HepG2 (cell line): Measurements from ENCODE around the gene DDAH1. TPM values are rescaled to one million over a fixed set of nuclear protein-coding genes. Genes with fewer than 3 reads are reported as not detected.

ENCODE experiments used
- ERF ChIP-seq: IDR thresholded peaks from 2 replicates; pipeline ENCODE4 v1.6.1; 2018; ENCODE audit warnings: missing biosample characterization, missing genetic modification reagents
- JUND ChIP-seq: sonication (generic); formaldehyde crosslinking; IDR thresholded peaks from 2 replicates; pipeline ENCODE4 v1.8.0; 2022; ENCODE audit warnings: mild to moderate bottlenecking, missing genetic modification reagents
- KLF12 ChIP-seq: sonication (generic); formaldehyde crosslinking; IDR thresholded peaks from 2 replicates; pipeline ENCODE4 v1.4.0; 2020; ENCODE audit warnings: missing genetic modification reagents, borderline replicate concordance
- MZF1 ChIP-seq: sonication (generic); formaldehyde crosslinking; IDR thresholded peaks from 2 replicates; pipeline ENCODE4 v1.8.1; 2023; ENCODE audit warnings: mild to moderate bottlenecking, missing genetic modification reagents, borderline replicate concordance
- RAD21 ChIP-seq: fragments of 450-650 bp; formaldehyde crosslinking; IDR thresholded peaks from 2 replicates; pipeline ENCODE4 v1.5.0; 2020; ENCODE audit warnings: mild to moderate bottlenecking
- RFX3 ChIP-seq: IDR thresholded peaks from 2 replicates; pipeline ENCODE4 v1.6.1; 2016; ENCODE audit warnings: missing biosample characterization, missing genetic modification reagents
- SMAD3 ChIP-seq: sonication (generic); formaldehyde crosslinking; IDR thresholded peaks from 2 replicates; pipeline ENCODE4 v1.4.0; 2020; ENCODE audit warnings: missing genetic modification reagents
- SRF ChIP-seq: IDR thresholded peaks from 2 replicates; pipeline ENCODE4 v1.6.1; 2011; ENCODE audit warnings: mild to moderate bottlenecking, low read depth, low read length, moderate library complexity
- TGIF2 ChIP-seq: IDR thresholded peaks from 2 replicates; pipeline ENCODE4 v1.6.1; 2016; ENCODE audit warnings: control low read depth, missing compliant biosample characterization
- ZNF263 ChIP-seq: sonication (generic); formaldehyde crosslinking; IDR thresholded peaks from 2 replicates; pipeline ENCODE4 v1.4.0; 2020; ENCODE audit warnings: missing genetic modification reagents
- ZNF264 ChIP-seq: sonication (generic); formaldehyde crosslinking; IDR thresholded peaks from 2 replicates; pipeline ENCODE4 v1.4.0; 2020; ENCODE audit warnings: missing genetic modification reagents
- ZNF441 ChIP-seq: sonication (generic); formaldehyde crosslinking; IDR thresholded peaks from 2 replicates; pipeline ENCODE4 v1.7.0; 2021; ENCODE audit warnings: missing genetic modification reagents, borderline replicate concordance
- ZSCAN21 ChIP-seq: sonication (generic); formaldehyde crosslinking; IDR thresholded peaks from 2 replicates; pipeline ENCODE4 v1.8.0; 2022; ENCODE audit warnings: mild to moderate bottlenecking, missing genetic modification reagents, moderate library complexity, borderline replicate concordance
- polyA plus RNA-seq, 8 experiments: library from polyadenylated mRNA; depleted of rRNA in 3 of 8; stranded (reverse) in 7 of 8; unstranded in 1 of 8; fragments of >200 nt; fragmentation: Illumina TruSeq in 4 of 8; extraction: Trizol in 4 of 8; gene quantifications; 2 replicates each; pipeline versions ENCODE4 v1.2.1 to v1.2.3, GENCODE V29; 2011 to 2016; ENCODE audit warnings: low read depth in 4 of 8, missing spikeins in 1 of 8, mixed read lengths in 1 of 8; ENCODE audit not compliant: insufficient read depth in 1 of 8
- total RNA-seq, 5 experiments: library from RNA; depleted of rRNA; stranded (reverse); fragments of >200 nt; fragmentation: Illumina TruSeq; extraction: Trizol; gene quantifications; 2 replicates each; pipeline ENCODE4 v1.2.3, GENCODE V29; 2016; ENCODE audit warnings: low read depth in 1 of 5
- TF ChIP-seq, protein P1 (sequence below): sonication (generic); formaldehyde crosslinking; IDR thresholded peaks from 2 replicates; pipeline ENCODE4 v1.5.0; 2020; ENCODE audit warnings: missing genetic modification reagents
- TF ChIP-seq, protein P2 (sequence below): IDR thresholded peaks from 2 replicates; pipeline ENCODE4 v1.6.1; 2018; ENCODE audit warnings: missing genetic modification reagents
- TF ChIP-seq, protein P3 (sequence below): sonication (generic); formaldehyde crosslinking; IDR thresholded peaks from 2 replicates; pipeline ENCODE4 v1.4.0; 2020; ENCODE audit warnings: missing genetic modification reagents
- TF ChIP-seq, protein P4 (sequence below): sonication (generic); formaldehyde crosslinking; IDR thresholded peaks from 2 replicates; pipeline ENCODE4 v1.4.0; 2020; ENCODE audit warnings: missing genetic modification reagents
- TF ChIP-seq, protein P5 (sequence below): sonication (generic); formaldehyde crosslinking; IDR thresholded peaks from 2 replicates; pipeline ENCODE4 v1.4.0; 2020; ENCODE audit warnings: mild to moderate bottlenecking, missing genetic modification reagents
- TF ChIP-seq, protein P6 (sequence below): sonication (generic); formaldehyde crosslinking; IDR thresholded peaks from 2 replicates; pipeline ENCODE4 v1.5.1; 2020; ENCODE audit warnings: missing genetic modification reagents, mild to moderate bottlenecking, borderline replicate concordance
- TF ChIP-seq, protein P7 (sequence below): IDR thresholded peaks from 2 replicates; pipeline ENCODE4 v1.6.1; 2016
- TF ChIP-seq, protein P8 (sequence below): sonication (generic); formaldehyde crosslinking; IDR thresholded peaks from 2 replicates; pipeline ENCODE4 v1.4.0; 2020; ENCODE audit warnings: missing genetic modification reagents

Gene DDAH1
- total and polyA plus RNA-seq, 2 of the 13 experiments (the other 11 are each of a cell fraction or from before 2014, with no cell fraction given) = 39.7 to 64.4 TPM

DNA sequence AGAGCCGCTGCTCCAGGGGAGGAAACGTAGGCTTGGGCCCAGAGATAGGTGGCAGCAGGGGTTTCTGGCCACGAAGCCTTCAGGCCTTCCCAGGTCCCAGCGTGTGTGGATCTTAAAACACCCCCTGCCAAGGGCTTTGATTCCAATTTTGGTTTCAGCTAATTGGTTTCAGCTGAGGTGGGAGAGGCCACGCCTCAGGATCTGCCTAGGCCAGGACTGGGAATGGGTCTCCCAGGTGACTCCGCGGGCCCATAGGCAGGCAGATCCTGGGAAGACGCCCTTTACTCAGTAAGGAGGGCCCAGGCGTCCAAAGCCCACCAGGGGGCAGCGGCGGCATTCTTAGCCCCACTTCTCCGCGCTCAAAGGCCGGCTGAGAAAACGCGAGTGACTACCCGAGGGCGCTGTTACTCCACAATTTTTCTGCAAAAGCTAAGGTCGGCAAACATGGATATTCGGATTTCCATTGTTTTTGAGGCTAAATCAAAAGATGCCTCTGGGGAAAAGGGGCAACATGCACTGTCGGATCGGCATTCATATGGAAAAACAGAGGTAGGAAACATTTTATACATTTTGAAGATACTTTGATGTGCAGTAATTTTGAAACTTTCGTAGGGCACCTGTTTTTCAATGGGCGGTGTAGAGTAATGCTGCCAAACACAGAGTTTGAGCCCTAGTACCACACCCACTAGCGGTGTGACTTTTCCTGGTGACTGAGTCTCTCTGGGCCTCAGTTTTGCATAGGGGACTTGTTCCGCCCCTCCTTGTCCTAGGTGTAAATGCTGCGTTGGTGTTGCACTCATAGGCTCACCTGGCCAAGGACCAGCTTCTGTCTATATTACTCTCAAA lies 156.7 kb downstream of the DDAH1 start (continued):
- TF ChIP-seq, protein P1, sequence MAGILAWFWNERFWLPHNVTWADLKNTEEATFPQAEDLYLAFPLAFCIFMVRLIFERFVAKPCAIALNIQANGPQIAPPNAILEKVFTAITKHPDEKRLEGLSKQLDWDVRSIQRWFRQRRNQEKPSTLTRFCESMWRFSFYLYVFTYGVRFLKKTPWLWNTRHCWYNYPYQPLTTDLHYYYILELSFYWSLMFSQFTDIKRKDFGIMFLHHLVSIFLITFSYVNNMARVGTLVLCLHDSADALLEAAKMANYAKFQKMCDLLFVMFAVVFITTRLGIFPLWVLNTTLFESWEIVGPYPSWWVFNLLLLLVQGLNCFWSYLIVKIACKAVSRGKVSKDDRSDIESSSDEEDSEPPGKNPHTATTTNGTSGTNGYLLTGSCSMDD (CRISPR knock-in tag) = no peak
- TF ChIP-seq, protein P2, sequence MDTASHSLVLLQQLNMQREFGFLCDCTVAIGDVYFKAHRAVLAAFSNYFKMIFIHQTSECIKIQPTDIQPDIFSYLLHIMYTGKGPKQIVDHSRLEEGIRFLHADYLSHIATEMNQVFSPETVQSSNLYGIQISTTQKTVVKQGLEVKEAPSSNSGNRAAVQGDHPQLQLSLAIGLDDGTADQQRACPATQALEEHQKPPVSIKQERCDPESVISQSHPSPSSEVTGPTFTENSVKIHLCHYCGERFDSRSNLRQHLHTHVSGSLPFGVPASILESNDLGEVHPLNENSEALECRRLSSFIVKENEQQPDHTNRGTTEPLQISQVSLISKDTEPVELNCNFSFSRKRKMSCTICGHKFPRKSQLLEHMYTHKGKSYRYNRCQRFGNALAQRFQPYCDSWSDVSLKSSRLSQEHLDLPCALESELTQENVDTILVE = no peak
- TF ChIP-seq SRF (no peak), TGIF2 (no peak), ZNF264 (CRISPR knock-in tag) (no peak), MZF1 (CRISPR knock-in tag) (no peak), ZNF263 (no peak), RAD21 (CRISPR knock-in tag) (peak; percentile 98), KLF12 (CRISPR knock-in tag) (no peak), SMAD3 (CRISPR knock-in tag) (no peak), ZNF441 (CRISPR knock-in tag) (no peak), ZSCAN21 (no peak), RFX3 (CRISPR knock-in tag) (no peak), JUND (CRISPR knock-in tag) (no peak), ERF (0 out of 2 replicates have a peak, but pooled peaks have one; percentile 33)
- TF ChIP-seq, protein P3, sequence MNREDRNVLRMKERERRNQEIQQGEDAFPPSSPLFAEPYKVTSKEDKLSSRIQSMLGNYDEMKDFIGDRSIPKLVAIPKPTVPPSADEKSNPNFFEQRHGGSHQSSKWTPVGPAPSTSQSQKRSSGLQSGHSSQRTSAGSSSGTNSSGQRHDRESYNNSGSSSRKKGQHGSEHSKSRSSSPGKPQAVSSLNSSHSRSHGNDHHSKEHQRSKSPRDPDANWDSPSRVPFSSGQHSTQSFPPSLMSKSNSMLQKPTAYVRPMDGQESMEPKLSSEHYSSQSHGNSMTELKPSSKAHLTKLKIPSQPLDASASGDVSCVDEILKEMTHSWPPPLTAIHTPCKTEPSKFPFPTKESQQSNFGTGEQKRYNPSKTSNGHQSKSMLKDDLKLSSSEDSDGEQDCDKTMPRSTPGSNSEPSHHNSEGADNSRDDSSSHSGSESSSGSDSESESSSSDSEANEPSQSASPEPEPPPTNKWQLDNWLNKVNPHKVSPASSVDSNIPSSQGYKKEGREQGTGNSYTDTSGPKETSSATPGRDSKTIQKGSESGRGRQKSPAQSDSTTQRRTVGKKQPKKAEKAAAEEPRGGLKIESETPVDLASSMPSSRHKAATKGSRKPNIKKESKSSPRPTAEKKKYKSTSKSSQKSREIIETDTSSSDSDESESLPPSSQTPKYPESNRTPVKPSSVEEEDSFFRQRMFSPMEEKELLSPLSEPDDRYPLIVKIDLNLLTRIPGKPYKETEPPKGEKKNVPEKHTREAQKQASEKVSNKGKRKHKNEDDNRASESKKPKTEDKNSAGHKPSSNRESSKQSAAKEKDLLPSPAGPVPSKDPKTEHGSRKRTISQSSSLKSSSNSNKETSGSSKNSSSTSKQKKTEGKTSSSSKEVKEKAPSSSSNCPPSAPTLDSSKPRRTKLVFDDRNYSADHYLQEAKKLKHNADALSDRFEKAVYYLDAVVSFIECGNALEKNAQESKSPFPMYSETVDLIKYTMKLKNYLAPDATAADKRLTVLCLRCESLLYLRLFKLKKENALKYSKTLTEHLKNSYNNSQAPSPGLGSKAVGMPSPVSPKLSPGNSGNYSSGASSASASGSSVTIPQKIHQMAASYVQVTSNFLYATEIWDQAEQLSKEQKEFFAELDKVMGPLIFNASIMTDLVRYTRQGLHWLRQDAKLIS (CRISPR knock-in tag) = no peak
- TF ChIP-seq, protein P4, sequence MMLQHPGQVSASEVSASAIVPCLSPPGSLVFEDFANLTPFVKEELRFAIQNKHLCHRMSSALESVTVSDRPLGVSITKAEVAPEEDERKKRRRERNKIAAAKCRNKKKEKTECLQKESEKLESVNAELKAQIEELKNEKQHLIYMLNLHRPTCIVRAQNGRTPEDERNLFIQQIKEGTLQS (CRISPR knock-in tag) = no peak
- TF ChIP-seq, protein P5, sequence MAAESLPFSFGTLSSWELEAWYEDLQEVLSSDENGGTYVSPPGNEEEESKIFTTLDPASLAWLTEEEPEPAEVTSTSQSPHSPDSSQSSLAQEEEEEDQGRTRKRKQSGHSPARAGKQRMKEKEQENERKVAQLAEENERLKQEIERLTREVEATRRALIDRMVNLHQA (CRISPR knock-in tag) = no peak
- TF ChIP-seq, protein P6, sequence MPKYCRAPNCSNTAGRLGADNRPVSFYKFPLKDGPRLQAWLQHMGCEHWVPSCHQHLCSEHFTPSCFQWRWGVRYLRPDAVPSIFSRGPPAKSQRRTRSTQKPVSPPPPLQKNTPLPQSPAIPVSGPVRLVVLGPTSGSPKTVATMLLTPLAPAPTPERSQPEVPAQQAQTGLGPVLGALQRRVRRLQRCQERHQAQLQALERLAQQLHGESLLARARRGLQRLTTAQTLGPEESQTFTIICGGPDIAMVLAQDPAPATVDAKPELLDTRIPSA = no peak
- TF ChIP-seq, protein P7, sequence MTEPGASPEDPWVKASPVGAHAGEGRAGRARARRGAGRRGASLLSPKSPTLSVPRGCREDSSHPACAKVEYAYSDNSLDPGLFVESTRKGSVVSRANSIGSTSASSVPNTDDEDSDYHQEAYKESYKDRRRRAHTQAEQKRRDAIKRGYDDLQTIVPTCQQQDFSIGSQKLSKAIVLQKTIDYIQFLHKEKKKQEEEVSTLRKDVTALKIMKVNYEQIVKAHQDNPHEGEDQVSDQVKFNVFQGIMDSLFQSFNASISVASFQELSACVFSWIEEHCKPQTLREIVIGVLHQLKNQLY (CRISPR knock-in tag) = no peak
- TF ChIP-seq, protein P8, sequence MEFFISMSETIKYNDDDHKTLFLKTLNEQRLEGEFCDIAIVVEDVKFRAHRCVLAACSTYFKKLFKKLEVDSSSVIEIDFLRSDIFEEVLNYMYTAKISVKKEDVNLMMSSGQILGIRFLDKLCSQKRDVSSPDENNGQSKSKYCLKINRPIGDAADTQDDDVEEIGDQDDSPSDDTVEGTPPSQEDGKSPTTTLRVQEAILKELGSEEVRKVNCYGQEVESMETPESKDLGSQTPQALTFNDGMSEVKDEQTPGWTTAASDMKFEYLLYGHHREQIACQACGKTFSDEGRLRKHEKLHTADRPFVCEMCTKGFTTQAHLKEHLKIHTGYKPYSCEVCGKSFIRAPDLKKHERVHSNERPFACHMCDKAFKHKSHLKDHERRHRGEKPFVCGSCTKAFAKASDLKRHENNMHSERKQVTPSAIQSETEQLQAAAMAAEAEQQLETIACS (CRISPR knock-in tag) = no peak
